ENCODE results near the gene CHRNB2.

Gene CHRNB2

DNA sequence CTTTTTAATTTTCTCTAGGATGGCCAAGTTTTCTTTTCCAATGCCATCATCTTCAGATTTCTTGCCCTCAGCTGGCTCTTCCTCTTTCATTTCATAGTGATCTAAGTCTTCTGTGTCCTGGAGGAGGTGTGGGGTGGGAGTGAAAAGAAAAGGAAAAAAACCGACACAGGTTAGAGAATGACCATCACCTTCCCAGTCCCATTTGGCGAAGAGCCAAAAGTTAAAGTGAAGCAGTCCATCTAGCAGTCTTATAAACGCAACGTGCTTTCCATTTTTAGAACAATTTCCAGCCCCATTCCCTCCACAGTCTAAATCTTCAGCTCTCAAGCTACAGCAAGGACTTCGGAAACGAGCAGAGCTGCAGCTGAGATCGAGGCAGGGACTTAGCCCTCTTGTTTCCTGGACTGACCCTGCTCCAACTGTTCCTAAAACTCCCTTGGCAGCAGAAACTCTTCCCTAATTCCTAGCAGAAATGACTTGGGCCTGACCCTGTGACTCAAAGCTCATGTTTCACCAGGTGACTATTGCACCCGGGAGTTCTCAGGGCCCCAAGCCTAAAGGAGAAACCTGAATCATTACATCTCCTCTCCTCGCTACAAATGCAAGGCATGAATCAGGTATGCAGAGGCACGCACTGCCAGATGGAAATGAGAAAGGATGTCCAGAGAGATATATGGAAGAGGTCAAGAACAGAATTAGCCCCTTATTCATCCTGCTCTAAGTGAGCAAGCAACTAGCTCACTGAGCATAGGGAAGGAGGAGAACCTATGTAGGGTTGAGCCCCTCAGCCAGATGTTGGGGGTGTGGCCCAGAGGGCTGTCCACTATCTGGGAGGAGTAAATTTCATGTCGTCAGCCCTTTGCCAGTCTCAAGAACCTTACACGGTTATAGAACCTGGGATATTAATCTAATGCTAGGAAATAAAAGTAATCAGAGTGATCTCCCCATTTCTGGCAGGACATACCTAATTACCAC, 14.2 kb upstream of the CHRNB2 start:
- no peak for DNase-seq (ENCODE audit: low spot score)

DNA sequence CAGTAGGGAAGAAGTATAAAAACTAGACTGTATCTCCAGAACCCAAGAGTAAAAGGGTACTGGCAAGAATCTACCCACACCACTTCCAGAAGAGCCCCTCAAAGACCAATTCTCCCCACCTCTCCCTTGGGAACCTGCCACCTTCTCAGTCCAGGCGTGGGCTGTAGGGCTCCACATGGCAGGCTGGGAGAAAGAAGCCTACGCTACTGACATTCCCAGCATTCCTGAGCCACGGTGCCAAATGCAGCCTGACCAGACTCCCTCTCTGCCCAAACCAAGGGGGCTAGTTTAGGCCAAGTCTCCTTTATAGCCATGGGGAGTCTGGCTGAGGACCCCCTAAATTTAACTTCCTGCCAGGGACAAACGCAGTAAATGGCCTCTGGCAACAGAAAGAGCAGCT, 11.2 kb upstream of the CHRNB2 start:
- no peak for DNase-seq (ENCODE audit: low spot score)

DNA sequence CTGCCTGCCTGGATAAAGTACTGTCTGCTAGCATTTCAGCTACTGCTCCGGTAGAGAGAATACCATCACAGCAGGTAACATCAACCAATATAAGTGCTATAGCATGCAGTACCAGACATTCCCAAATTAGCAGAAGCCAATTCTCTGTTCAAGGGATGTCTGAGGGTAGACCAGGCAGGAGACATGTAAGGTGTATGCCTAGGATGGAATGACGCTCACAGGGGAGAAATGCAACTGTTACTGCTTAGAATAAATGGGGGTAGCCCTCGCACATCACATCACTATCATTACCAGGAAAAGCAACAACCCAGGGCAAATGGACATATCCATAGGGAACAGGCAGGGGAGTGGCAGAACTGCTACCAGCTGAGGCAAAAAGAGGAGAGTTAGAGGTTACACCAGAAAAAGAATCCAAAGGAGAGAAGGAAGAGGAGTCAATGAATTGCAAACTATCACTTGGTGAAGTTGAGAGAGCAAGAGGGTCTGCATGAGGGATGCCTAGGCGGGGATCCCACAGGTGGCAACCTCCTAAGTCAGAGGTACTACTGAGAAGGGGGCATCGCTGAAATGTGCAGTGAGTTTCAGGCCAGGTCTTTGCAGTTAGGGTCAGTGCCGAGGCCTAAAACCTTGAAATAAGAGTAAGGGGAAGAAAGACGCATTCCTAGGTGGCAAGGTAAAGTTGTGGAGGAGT, 10.2 kb upstream of the CHRNB2 start:
- no peak for DNase-seq (ENCODE audit: low spot score)

DNA sequence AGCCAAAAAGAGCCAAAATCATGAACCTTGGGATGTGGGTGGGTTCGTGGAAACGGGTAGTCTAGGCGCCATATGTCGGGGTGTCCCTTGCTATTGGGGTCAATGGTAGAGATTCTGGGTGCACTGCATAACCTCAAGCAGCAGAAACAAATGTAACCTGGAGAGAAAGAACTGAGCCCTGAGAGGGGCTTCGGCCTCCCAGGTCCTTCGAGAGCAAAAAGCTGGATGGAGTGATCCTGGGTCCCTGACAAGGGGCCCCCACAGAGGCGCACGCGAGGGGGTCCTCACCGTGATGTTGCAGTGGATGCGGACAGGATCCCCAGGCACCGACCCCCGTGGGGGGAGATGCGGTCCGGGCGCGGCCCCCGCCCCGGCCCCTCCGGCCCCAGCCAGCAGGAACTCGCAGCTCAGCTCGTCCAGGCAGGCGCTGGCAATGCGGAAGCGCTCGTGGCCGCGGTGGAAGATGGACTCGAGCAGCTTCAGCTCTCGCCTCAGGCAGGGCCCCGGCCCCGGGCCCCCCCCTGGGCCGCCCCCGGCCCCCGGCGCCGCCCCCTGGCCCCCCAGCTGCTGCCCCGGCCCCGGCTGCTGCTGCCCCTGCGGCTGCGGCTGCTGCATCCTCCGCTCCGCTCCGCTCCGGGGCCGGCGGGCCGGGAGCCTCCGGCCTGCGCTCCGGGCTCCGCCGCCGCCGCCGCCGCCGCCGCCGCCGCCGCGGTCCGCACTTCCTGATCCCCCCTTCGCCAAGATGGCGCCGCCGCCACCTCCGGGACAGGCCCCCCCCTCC, 9.4 kb upstream of the CHRNB2 start, which contains the start of gene UBE2Q1:
TSS of gene UBE2Q1 (minus strand) at position 724 of the 781 bp plus-strand sequence. CDS start at position 615, 109 bp downstream.
- peak; percentile 58 for DNase-seq (ENCODE audit: low spot score)

DNA sequence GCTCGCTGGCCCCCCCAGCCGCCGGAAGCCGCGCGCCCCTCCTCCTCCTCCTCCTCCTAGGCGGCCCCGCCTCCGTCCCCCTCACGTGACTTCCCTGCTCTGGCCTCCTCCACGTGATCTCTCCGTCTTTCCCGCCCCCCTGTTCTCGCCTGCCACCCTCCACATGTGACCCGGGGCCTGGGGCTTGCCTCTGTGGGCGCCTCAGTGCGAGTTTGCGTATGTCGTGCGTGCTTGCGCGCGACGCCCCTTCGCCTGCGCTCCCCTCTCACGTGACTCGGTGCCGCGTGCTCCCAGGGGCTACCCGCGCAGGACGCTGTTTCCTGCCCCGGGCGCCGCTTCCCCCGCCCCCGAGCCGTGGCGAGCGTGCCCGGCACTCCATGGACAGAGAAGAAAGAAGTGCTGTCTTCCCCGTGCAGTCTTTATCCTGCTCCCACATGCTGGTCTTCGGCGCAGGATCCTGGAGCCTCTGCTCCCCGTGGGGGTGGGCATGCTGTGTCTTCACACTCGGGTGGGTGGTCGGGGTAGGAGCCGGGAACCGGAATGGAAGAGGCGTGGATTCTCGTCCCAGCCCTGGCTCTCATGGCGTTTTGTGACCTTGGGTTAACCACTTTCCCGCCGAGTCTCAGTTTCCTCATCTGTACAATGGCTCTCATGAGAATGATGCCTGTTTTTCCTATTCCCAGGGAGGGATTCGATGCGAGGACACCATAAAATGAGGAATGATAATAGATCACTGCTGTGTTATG, 8.7 kb upstream of the CHRNB2 start:
- DNase-seq (ENCODE audit: low spot score): peak; percentile 100

DNA sequence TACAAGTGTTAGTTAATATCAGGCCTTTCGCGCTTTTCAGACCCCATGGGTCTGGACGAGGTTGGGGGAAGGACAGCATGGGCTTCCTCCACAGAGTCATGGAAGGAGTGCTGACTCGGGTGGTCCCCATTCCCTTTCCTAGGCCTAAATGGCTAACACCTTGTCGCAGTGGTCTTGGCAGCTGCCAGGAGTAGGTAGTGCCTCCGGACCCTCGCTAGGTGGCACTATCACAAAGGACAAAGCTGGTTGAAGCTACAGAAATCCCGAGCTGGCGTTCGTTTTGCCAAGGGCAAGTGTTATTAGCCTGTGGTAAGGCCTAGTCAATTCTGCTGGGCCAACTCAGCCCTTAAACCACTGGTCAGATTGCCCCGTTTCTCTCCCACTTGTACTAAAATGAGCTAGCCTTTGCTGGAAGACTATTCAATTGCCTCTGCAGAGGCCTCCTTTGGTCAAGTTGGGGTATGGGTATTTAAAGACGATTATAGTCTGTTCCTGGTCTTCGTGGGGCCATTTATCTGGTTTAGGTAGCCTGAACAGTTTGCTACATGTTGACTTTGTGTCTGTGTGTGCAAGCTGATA, 8.0 kb upstream of the CHRNB2 start:
- DNase-seq (ENCODE audit: low spot score): peak; percentile 97

DNA sequence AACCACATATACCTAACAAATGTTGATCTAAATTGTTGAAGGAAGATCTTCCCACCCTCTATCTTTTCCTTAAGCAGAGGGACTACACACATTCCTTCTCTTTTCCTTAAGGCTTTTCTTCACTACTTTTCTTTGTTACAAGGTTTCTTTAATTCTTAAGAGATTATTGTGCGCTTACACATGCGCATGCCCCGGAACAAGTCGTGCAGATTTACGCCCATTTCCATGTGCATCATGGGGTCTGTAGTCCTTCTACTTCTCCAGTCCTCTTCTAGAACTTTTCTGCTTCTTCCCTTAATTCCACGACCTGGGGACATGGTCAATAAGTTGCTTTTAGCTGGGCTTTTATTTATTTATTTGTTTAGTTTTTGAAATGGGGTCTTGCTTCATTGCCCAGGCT, 1.7 kb upstream of the CHRNB2 start:
- no peak for DNase-seq (ENCODE audit: low spot score)

DNA sequence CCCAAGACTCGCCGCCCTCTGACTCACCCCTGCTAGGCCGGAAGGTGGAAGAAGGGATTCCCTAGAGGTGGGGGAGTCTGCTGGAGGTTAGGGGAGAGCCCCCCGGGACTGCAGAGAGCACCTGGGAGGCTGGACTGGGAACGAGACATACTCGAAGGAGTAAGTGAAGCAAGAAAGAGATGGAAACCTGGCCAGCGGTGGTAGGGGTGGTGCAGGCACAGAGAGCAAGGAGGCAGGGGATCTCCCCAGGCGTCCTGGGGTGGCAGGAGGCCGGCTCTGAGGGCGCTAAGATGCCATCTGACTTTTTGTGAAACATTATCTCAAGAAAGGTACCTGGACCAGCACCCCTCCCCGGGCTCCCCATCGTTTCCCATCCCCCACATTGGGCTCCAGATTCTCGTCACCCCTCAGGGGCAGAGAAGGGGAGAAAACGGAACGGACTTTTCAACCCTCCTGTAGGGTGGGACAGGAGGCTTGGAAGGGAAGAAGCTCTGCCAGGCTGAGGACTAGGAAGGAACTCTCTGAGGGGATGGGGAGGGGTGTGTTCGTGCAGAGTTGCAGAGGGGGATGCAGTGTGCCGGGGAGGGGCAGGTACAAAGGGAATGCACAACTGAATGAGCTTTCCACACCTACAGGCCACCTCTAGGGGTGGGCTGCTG, 708 bp downstream of the CHRNB2 start:
- DNase-seq (ENCODE audit: low spot score): no peak

DNA sequence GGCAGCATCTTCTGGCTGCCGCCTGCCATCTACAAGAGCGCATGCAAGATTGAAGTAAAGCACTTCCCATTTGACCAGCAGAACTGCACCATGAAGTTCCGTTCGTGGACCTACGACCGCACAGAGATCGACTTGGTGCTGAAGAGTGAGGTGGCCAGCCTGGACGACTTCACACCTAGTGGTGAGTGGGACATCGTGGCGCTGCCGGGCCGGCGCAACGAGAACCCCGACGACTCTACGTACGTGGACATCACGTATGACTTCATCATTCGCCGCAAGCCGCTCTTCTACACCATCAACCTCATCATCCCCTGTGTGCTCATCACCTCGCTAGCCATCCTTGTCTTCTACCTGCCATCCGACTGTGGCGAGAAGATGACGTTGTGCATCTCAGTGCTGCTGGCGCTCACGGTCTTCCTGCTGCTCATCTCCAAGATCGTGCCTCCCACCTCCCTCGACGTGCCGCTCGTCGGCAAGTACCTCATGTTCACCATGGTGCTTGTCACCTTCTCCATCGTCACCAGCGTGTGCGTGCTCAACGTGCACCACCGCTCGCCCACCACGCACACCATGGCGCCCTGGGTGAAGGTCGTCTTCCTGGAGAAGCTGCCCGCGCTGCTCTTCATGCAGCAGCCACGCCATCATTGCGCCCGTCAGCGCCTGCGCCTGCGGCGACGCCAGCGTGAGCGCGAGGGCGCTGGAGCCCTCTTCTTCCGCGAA, 3.8 kb downstream of the CHRNB2 start:
- no peak for DNase-seq (ENCODE audit: low spot score)

DNA sequence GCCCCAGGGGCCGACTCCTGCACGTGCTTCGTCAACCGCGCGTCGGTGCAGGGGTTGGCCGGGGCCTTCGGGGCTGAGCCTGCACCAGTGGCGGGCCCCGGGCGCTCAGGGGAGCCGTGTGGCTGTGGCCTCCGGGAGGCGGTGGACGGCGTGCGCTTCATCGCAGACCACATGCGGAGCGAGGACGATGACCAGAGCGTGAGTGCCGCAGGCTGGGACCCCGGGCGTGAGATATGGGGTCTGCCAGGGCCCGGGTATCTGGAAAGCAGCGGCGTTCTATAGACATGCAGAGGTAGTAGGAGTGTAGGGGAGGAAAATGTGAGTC, 4.3 kb downstream of the CHRNB2 start:
- no peak for DNase-seq (ENCODE audit: low spot score)

DNA sequence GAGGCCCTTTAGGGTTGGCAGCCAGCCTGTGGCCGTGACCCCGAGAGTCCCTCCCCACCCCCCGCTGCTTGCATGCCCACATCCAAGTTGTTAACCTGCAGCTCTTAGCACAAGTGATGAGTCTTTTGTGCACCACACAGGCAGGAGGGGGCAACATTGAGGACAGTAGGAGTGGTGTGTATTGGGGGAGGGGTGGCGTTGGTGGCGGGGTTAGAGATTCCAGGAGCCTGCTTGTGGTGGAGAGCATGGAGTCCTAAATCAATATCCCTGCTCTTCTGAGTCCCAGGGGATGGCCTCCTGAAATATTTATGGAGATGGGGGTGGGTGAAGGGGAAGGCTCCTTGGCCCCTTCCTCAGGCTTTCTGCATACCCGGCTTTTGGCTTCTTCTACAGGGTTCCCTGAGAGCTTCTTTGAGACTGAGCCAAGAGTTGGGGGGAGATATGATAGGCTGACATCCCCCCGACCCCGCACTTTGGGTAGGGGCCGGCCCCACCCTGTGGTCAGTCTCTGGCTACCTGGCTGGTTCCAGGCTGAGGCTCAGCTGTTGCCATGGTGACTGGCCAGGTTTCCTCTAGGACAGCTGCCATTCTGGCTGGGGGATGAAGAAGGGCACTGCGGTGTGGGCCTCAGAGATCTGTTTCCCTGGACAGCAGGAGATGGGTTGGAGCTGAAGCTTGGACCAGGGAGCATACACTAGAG, 5.0 kb downstream of the CHRNB2 start:
- DNase-seq (ENCODE audit: low spot score): no peak

DNA sequence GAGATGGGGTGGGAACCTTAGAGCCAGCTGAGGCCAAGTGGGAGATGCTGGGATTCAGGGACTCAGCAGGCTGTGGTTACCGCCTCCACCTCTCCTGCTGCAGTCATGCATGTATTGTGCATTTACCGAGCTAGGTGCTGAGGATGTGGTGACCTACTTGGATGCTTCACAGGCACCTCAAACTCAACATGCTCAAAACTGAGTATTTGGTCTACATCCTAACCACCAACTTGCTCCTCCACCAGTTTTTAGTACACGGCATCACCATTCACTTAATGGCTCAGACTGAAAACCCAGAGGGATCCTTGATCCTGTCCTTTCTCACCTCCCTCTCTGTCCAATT, 5.6 kb downstream of the CHRNB2 start:
- DNase-seq (ENCODE audit: low spot score): no peak

DNA sequence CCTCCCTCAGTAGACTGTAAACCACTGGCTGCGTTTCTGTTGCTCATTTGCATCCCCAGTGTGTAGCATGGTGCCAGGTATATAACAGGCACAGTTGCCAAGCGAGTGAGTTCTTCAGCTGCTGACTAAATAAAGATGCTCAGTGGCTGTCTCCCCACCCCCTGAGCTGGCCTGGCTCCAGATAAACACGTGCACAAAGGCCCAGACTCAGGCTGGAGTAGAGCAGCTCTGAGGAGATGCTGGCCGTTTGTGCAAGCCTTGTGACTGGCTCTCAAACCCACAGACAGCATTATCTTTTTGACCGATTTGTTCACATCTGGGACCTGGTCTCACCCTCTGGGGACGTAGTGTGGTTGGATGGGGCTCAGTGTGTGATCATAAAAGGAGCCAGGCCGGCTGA, 7.1 kb downstream of the CHRNB2 start:
- DNase-seq (ENCODE audit: low spot score): peak; percentile 96

DNA sequence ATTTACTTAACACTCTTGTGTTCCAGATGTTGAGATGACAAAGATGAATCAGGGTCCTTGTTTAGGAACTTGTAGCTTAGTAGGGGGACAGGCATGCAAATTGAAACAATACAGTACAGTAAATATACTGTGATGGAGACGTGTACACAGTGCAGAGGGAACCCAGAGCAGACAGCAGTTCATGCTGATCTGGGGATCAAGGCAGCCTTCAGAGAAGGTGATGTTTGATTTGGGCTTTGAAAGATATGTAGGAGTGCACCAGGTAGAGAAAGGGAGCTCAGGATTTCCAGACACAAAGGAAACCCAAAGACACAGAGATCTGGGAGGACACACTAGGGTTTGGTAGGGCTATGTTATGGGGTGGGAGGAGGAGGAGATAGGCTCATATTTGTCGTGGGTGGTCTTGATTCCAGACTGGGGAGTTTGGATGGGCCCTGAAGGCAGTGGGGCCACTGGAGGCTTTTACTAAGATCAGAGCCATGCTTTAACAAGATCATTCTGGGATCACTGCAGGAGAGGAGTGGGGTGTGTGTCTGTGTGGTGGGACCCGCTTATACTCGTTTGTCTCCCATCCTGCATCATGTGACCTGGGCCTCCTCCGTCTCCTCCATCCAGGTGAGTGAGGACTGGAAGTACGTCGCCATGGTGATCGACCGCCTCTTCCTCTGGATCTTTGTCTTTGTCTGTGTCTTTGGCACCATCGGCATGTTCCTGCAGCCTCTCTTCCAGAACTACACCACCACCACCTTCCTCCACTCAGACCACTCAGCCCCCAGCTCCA, 7.8 kb downstream of the CHRNB2 start:
- no peak for DNase-seq (ENCODE audit: low spot score)

DNA sequence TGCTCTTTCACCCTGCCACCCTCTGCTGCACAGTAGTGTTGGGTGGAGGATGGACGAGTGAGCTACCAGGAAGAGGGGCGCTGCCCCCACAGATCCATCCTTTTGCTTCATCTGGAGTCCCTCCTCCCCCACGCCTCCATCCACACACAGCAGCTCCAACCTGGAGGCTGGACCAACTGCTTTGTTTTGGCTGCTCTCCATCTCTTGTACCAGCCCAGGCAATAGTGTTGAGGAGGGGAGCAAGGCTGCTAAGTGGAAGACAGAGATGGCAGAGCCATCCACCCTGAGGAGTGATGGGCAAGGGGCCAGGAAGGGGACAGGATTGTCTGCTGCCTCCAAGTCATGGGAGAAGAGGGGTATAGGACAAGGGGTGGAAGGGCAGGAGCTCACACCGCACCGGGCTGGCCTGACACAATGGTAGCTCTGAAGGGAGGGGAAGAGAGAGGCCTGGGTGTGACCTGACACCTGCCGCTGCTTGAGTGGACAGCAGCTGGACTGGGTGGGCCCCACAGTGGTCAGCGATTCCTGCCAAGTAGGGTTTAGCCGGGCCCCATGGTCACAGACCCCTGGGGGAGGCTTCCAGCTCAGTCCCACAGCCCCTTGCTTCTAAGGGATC, 8.5 kb downstream of the CHRNB2 start:
- DNase-seq (ENCODE audit: low spot score): no peak

DNA sequence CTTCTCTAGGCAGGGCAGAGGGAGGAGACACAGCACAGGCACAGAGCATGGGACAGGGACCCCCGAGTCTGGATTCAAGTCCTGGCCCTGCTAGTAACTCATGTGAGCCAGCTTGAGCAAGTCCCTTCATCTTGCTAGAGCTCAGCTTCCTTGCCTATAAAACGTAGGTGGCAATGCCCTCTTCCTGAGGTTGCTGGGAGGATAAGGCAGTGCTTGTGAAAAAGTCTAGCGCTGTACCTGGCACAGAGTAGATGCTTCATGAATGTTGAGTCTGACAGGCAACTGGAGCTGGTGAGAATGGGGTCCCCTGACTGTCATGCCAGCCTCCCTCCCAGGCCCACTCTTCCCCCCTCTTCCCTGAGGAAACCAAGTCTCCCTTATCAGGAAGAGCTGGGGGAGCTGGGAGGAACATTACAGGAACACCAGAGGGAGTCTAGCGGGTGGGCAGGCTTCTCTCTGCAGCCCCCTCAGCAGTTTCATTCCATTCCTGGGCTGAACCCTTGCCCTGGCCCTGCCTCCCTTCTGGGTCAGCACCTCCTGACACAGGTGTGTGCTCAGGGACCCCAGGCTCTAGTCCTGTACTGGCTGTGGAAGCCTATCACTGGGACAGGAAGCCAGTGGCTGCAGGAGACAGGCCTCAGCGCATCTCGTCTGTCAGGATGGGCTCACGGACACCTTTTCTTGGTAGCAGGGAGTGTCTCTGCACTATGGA, 9.9 kb downstream of the CHRNB2 start:
- DNase-seq (ENCODE audit: low spot score): no peak

DNA sequence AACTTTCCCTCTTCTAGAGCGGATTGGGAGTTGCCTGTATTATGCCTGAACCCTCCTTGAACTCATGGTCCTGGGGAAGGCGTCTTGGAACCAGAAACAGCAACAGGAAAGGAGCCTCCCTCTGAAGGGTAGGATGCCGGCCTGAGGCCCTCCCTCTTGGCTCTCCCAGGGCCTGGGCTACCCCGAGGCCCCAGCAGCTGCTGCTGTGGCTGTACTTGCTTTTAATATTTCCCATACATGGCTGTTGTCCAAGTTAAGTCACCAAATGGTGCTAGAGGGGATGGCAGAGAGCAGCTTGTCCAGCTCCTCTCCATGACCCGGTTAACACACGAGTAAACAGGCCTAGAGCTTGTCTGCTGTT, 10.5 kb downstream of the CHRNB2 start:
- no peak for DNase-seq (ENCODE audit: low spot score)

DNA sequence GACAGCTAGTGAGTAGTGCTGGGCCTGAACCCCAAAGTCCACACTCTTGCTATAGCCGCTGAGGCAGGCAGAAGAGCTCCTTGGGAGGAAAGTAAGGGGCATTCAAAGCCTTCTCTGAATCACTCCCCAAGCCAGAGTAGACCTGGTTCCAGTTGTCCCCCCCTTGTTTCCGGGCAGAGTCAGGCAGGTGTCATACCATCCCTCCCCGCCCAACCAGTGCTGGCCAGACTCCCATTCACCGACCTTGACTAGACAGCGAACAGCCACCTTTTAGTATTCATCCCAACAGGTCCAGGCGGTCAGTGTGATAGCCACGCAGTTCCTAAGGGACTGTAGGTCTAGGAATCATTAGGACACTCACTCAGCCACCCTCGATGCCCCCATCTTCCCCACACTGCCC, 11.8 kb downstream of the CHRNB2 start:
- DNase-seq (ENCODE audit: low spot score): no peak

Data from NAMALWA (cell line).